NT2/D1 (cell line): ENCODE measurements around the gene BDKRB1.

Experiments used
- SUZ12 ChIP-seq: IDR thresholded peaks from 2 replicates; pipeline ENCODE4 v1.6.1; 2011; ENCODE audit not compliant: insufficient read length, insufficient read depth; ENCODE audit errors: extremely low read depth
- YY1 ChIP-seq: IDR thresholded peaks from 2 replicates; pipeline ENCODE4 v1.6.1; 2011; ENCODE audit not compliant: insufficient read length, insufficient read depth
- ZNF274 ChIP-seq: IDR thresholded peaks from 2 replicates; pipeline ENCODE4 v1.6.1; 2011; ENCODE audit warnings: mild to moderate bottlenecking, low read depth, low read length

DNA sequence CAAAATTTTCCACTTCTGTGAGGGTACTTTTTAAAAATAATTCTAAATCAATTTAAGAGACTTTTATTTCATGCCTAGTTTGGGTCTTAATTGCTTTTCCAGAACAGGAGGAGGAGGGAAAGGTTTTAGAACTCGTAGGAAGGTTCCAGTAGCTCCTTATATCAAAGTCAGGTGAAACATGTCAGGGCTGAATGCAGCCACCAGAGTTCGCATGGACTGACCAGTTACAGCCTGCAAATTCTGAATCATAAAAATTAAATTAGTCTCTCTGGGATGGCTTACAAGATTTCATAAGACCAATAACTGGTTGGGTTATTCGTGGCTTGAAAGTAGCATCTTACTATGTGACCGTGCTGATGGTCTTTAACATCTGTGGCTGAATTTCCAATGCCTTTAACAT, 397 bp downstream of the BDKRB1 start:
- TF ChIP-seq YY1, result no peak
- TF ChIP-seq ZNF274, result no peak
- TF ChIP-seq SUZ12, result no peak
